GM19099 (cell line): ENCODE results near the gene TRAPPC3.

ENCODE experiments used
- POLR2A ChIP-seq: IDR thresholded peaks from 3 replicates; pipeline ENCODE4 v1.6.1; 2011; ENCODE audit warnings: low read depth; ENCODE audit not compliant: insufficient read length; ENCODE audit errors: extremely low read depth

TRAPPC3 gene

DNA sequence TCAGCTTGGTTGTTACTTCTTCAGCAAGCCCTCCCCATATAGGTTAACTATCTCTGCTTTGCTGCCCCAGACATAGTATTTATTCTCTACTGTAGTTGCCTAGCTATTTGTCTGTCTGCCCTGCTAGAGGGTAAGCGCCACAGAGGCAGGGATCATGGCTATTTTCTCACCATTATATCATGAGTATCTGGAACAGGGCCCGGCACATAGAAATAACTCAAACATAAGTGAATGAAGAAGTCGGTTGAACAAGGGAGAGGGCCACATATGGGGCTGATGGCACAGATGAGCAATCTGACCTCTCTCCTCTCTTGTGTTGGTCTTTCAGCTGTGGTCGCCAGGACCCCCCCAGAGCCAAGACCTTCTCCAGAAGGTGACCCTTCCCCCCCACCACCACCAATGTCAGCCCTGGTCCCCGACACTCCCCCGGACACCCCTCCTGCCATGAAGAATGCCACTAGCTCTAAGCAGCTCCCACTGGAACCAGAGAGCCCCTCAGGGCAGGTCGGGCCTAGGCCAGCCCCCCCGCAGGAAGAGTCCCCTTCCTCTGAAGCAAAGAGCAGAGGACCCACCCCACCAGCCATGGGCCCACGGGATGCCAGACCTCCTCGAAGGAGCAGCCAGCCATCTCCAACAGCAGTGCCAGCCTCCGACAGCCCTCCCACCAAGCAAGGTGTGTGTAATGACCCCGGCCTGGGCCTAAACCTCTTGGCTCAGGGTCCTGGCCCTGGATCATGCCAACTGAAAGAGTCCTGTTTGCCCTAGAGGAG lies 21.5 kb upstream of the TRAPPC3 start:
- no peak for TF ChIP-seq POLR2A

DNA sequence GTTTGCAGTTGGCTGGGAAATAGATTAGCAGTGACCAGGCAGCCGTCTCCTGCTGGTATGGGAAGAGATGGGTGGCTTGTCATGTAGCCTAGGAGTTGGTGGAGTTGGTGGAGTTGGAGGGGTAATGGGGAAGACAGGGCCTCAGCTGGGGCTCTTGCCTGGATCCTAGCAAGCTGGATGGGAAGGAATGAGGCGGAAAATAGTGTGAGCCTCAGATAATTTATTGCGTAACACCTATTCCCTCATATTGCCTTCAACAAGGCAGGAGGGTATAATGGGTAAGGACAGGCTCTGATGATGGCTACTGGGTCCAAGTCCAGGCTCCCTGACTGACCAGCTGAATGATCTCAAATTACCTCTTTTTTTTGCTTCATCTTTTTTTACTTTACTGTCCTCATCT lies 19.2 kb upstream of the TRAPPC3 start:
- TF ChIP-seq POLR2A = no peak

DNA sequence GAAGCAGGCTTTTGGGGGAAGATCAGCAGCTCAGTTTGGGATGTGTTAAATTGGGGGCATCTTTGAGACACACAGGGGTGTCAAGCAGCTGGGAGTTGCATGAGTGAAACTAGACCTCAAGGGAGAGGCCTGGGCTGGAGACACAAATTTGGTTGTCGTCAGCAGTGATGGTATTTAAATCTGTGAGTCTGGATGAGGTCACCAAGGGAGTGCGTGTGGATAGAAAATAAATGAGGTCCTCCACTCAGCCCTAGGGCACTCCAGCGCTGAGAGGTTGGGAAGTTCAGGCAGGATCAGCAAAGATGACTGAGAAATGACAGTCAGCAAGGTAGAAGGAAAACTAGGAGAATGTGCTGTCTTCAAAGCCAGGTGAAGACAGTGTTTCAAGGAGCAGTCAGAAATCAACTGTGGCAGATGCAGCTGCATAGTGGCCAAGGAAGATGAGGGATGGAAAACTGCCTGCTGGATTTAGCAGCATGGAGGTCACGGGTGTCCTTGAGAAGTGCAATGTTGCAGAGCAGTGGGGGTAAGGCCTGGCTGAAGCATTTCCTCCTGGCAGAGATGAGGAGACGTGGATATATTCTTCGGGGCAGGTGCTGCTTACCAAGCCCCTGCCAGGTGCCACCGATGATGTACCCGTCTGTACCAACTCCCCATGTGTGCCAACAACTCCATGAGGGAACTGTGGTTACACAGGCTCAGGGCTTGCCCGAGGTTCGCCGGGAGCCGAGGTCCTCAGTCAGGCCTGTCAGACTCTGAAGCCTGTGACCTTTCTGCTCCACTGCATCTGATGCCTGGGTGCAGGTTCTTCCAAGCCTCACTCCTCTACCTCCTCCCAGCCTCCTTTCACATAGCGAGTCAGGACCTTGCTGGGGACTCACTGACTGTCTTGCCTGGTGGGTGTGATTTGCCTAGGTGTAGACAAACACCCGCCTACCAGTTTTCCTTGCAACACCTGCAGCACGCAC lies 17.9 kb upstream of the TRAPPC3 start:
- no peak for TF ChIP-seq POLR2A

DNA sequence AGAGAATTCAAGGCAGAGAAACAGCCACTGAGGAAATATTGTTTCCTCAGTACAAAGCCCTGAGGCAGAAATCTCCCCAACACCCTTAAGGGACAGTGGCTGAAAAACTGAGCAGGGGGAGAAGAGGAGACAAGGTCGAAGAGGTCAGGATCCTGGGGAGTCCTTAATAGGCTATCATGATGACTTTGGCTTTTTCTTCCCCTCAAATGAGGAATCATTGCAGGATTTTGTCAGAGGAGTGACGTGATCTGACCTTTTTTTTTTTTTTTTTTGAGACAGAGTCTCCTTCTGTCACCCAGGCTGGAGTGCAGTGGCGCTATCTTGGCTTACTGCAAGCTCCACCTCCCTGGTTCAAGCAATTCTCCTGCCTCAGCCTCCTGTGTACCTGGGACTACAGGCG lies 16.9 kb upstream of the TRAPPC3 start:
- no peak for TF ChIP-seq POLR2A

DNA sequence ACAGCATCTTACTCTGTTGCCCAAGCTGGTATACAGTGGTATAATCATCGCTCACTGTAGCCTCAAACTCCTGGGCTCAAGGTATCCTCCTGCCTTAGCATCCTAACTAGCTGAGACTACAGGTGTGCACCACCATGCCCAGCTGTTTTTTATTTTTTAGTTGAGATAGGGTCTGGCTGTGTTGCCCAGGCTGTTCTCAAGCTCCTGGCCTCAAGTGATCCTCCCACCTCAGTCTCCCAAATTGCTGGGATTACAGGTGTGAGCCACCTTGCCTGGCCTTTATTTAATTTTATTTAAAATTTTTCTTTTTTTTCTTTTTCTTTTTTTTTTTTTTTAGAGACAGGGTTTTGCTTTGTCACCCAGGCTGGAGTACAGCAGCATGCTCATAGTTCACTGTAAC lies 15.9 kb upstream of the TRAPPC3 start:
- TF ChIP-seq POLR2A = no peak

DNA sequence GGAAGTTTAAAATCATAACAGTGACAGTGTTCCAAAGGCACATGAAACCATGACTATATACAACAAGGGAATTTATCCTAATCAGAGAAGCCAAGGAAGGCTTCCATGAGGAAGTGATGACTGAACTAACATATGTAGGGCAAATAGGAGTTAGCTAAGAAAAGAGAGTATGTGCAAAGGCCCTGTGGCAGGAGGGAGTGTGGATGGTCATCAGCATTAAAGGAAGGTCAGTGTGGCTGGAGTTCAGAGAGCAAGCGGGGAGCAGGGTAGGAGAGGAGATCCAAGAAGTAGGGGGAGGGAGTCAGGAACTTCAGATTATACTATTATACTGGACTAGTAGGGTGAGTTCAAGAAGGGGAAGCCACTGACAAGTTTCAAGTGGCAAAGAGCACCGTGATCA lies 15.1 kb upstream of the TRAPPC3 start:
- TF ChIP-seq POLR2A = no peak

DNA sequence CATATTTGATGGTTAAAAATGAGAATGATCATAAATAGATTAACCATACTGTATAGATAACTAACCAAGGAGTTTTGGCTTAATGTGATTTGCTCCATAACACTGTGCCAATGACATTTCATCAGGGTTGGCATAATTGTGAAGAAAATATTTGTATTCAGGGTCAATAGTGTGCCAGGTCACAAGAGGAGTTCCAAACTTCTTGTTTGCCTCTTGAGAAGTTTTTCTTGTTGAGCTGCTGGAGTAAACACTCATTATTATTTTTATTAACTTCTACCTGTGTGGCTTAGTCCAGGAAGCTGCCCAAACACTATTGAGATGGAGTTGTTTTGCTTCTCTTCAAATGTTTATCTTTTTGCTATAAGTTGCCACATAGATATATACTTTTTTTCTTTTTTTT lies 14.1 kb upstream of the TRAPPC3 start:
- no peak for TF ChIP-seq POLR2A

DNA sequence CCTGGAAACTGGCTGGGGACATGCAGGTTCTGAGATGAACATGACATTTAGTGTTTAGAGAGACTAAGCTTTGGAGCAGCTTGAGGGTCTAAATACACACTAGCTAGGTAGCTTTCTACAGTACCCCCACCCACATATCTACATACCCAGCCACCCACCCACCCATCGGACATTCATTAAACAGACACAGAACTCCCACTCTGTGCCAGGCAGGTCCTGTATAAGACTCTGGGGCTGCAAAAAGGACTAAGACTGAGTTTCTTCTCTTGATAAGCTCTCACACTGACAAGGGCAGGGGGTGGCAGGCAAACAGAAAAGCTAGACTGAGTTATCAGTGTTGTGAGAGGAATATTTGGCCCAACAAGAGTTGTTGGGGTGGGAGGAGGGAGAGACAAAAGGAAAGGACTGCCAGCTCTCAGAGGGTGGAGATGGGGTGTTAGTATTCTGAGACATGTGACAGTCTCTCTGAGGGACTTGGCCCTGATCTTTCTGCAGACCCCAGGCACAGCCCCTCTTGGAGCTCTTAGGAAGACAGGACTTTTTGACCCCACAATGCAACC lies 13.5 kb upstream of the TRAPPC3 start:
- TF ChIP-seq POLR2A = no peak

DNA sequence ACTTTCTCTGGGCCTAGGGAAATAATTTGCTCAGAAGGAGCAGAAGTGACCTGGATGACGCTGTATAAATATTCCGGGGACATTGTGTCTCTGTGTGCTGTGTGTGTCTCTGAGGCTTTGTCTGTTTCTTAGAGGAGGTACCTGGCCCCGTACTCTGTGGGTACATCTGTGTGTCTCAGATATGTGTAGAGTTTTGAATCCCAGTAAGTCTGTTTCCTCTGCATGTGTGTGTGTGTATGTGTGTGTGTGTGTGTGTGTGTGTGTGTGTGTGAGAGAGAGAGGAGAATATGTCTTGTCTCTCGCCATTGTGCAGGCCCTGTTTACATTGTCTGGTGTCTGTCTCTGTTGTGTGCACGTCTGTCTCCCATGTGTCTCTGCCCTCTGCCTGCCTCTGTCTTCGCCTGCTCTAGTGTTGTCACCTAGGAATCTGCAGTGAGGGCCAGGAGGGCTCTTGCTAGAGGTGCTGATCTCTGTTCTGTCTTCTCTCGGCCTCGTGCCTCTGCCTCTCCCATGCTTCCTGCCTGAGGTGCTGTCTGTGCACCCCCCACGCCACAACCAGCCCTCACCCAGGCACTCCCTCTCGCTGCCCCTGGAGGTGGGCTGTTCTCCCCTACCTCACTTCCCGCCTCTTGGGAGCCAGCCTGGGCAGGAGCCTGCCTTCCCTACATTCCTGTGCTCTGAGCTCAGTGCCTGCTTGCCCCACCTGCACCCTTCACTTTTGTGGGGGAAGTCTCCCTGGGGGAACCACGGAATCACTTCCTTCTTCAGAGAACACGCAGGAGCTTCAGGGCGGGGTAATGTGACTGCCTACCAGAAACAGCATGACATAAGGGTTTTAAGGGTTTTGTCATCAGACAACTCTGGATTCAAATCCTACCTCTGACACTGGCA lies 12.6 kb upstream of the TRAPPC3 start:
- peak; percentile 52 for TF ChIP-seq POLR2A

DNA sequence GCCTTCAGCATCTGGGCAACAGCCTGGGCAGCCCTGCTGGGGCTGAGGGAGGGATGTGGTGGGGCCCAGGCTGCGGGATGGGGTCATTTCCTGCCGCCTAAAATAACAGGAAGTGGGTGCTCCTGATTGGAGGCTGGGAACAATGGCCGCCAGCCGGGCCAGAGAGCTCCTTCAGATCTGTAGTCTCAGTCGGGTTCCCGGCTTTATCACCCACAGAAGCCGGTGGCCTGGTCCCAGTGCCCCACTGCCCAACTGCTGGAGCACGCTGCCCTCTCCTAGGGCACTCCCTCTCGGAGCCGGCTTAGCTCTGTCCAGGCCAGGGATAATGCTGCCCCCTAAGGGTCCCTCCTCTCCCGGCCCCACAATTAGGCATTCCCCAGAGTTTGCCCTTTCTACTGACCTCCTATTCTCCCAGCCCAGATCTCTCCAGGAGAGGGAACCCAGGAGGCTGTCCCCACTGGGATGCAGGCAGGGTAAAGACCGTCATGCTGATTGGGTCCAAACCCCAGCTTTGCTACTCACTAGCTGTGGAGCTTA lies 11.7 kb upstream of the TRAPPC3 start:
- peak; percentile 77 for TF ChIP-seq POLR2A

DNA sequence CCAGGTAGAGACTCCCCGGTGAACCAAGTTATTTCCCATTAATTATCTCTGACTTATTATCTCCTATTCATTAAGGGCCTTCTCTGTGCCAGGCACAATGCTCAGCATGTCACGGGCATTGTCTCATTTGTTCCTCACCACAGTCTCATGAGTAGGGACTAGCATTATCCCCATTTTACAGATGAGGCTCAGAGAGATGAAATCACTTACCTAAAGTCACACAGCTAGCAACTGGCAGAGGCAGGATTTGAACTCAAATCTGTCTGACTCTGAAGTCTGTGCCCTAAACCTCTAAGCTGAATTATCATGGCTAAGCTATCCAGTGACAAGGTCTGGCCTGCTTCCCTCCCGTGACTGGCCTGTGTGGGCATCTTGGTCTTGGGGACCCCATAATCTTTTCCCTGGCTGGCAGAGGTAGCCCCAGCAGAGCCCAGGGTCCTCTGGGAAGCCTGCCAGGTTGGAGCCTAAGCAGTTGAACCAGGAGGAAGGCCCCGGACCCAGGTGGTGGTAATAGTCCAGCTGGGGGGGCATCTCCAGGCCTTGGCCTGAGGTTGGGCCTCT lies 11.2 kb upstream of the TRAPPC3 start:
- TF ChIP-seq POLR2A = no peak

DNA sequence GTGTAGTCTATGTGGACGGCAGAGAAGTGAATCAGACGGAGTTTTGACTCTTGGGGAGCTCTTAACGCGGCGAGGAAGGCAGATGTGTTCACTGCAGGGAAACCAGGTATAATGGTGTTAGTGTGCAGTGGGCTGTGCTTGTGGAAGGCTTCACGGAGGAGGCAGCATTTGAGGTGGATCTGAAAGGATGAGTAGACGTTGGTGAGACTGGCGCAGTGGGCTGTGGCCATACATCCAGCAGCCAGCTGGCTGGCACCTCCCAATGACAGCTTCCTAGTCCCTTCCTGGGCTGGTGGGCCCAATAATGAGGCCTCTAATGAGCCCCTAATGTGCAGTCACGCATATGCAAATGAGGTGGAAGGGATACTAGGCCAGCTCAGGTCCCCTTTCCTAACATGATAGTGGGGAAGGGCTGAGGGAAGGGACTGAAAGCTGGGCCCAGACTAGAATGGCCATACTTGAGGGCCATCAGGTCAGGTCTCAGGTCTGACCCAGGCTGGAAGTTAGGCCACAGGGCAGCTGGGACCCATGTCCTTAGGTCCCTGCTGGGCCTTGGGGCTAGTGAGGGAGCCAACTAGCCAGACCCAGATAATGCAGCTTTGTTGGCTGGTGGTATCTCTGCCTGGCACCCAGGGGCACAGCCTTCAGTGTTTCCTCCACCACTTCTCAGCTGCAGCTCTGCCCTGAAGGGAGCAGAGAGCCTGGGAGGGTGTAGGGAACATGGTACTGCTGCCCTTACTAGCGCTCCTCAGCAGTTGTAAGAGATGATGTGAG lies 10.5 kb upstream of the TRAPPC3 start:
- TF ChIP-seq POLR2A = no peak
